Right lobe of liver (tissue), 6 donors: ENCODE measurements around the gene CACNA1C. TPM values are rescaled to one million over a fixed set of nuclear protein-coding genes. Genes with fewer than 3 reads are reported as not detected.
A peak's percentile ranks its signal among the peaks of the same experiment; 100 is the strongest.
"Not testable (repeated sequence)": the region's sequence is repeated elsewhere in the genome, so short reads cannot be mapped to it uniquely, and the experiment has no call there.

Experiments used
- ATAC-seq, 4 donors: fragments of 200-7000 bp; cut with Tn5 transposase; one replicate each; pipeline ENCODE4 v1.9.1; 2020; ENCODE audit warnings: mild to moderate bottlenecking in 4 of 4, moderate library complexity in 4 of 4
- DNase-seq, 3 donors: peaks; one replicate each; pipeline ENCODE4 v3.0.0-alpha.2; 2020
- H3K27ac ChIP-seq, 3 donors: fragments of 200-600 bp; one replicate each; pipeline ENCODE4 v1.8.0; 2022
- H3K27me3 ChIP-seq, 2 donors: fragments of 200-600 bp; one replicate each; pipeline ENCODE4 v1.8.0; 2022
- H3K36me3 ChIP-seq, 4 donors: fragments of 200-600 bp; sonication (generic) in 1 of 4; one replicate each; pipeline versions ENCODE4 v1.5.1 to v1.8.0; 2017 to 2022; ENCODE audit warnings: control low read depth in 1 of 4
- H3K4me1 ChIP-seq, 4 donors: fragments of 200-600 bp; sonication (generic) in 1 of 4; one replicate each; pipeline versions ENCODE4 v1.5.1 to v1.8.0; 2017 to 2022; ENCODE audit warnings: control low read depth in 1 of 4
- H3K4me3 ChIP-seq, 3 donors: fragments of 200-600 bp; one replicate each; pipeline ENCODE4 v1.8.0; 2022
- H3K9me3 ChIP-seq, 4 donors: fragments of 200-600 bp; sonication (generic) in 1 of 4; one replicate each; pipeline versions ENCODE4 v1.5.1 to v1.8.0; 2017 to 2022; ENCODE audit warnings: control low read depth in 1 of 4
- POLR2A ChIP-seq: fragments of 450-650 bp; IDR thresholded peaks from one replicate; pipeline ENCODE4 v1.6.1; 2017; ENCODE audit warnings: antibody characterized with exemption, mild to moderate bottlenecking
- WGBS: methylation state at CpG from one replicate; pipeline ENCODE4 v1.1.6; 2018; ENCODE audit warnings: low coverage, low lambda C conversion rate; ENCODE audit not compliant: insufficient coverage; ENCODE audit errors: missing lambda C conversion rate; 5-methylcytosine and 5-hydroxymethylcytosine counted together
- intact Hi-C, 2 donors: fragments of 100-400 bp; cut with DNase I; formaldehyde crosslinking; loops; one replicate each; pipeline versions ENCODE4 v1.11.2 to v1.14.1; 2022
- total RNA-seq, 6 experiments: library from RNA; depleted of rRNA in 2 of 6; stranded (reverse); fragments of >200 nt in 2 of 6; fragmentation: NEBNext Ultra II Directional in 3 of 6; extraction: Animal tissue kit (Norgen Biotek cat#: 25700) in 3 of 6; gene quantifications; one replicate each; pipeline versions ENCODE4 v1.1.0 to v1.2.4, GENCODE V29; 2016 to 2023
- TF ChIP-seq, protein P1 (sequence below), 4 donors: fragments of 200-600 bp in 3 of 4; fragments of 450-650 bp in 1 of 4; IDR thresholded peaks; one replicate each; pipeline versions ENCODE4 v1.5.1 to v1.8.0; 2016 to 2022; ENCODE audit warnings: antibody characterized with exemption in 4 of 4, mild to moderate bottlenecking in 2 of 4
- donor health status: DM: no; HTN: yes; CAD: no.
- donor health status: DM: no; HTN: no; CAD: no.
- donor health status: DM: no; HTN: no; CAD: no.
- donor health status: DM: no; HTN: yes; CAD: no.
- donor health status: DM: no; HTN: yes; CAD: no.

Gene CACNA1C
- total RNA-seq, 6 experiments from 2014 or later: 0.18 to 1.0 (median 0.57) TPM

DNA sequence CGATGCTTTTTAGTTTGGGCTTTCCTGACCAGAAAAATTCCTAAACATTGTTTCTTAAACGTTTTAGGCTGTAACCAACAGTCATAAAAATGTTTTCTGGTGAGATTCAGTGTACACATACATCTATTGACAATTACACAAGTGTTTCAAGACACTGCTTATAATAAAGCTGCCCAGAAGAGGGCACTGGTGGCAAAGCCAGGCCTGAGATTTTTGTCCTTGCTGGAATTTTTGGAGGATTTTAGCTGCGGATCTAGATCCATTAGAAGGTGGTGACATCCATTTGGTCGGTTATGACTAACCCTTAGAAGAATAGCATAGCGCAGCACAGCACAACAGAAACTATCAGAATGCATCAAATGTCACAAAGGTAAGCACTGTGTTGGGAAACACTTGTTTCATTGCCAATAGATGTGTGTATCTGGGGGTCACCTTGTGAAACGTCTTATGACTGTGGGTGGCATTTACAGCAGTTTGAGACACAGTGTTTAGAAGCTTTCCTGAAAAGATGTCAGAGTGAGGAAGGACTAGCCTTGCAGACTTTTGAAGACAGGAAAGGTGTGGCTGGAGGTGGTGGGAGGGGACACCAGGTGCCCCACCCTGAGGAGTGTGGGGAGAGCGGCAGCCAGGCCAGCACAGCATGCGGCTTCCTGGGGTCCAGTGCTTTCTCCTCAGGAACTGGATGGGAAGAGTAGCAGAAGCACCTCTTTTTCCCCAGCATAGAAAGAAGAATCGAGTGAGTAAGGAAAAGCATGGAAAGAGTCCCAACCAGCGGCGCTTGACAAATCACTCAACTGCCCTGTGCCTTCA lies 687.2 kb downstream of the CACNA1C start:
- TF ChIP-seq POLR2A: no peak
- TF ChIP-seq, protein P1, sequence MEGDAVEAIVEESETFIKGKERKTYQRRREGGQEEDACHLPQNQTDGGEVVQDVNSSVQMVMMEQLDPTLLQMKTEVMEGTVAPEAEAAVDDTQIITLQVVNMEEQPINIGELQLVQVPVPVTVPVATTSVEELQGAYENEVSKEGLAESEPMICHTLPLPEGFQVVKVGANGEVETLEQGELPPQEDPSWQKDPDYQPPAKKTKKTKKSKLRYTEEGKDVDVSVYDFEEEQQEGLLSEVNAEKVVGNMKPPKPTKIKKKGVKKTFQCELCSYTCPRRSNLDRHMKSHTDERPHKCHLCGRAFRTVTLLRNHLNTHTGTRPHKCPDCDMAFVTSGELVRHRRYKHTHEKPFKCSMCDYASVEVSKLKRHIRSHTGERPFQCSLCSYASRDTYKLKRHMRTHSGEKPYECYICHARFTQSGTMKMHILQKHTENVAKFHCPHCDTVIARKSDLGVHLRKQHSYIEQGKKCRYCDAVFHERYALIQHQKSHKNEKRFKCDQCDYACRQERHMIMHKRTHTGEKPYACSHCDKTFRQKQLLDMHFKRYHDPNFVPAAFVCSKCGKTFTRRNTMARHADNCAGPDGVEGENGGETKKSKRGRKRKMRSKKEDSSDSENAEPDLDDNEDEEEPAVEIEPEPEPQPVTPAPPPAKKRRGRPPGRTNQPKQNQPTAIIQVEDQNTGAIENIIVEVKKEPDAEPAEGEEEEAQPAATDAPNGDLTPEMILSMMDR (IDR thresholded peaks at IDR 0.05): peak; percentile 58 to 78 (median 68)
- WGBS: 41% methylated on average over 11 of the region's 11 CpGs
- ATAC-seq: peak; percentile 61 to 77 (median 70)
- Histone ChIP-seq H3K4me1 (no peaks in the 10 kb centered on the region), H3K27me3 (no peaks in the 10 kb centered on the region), H3K27ac (no peak overlapping the region), H3K36me3 (no peaks in the 10 kb centered on the region), H3K9me3 (no peaks in the 10 kb centered on the region), H3K4me3 (no peak overlapping the region)
- DNase-seq: no peak
- intact Hi-C loops: loop anchor here in 1 of 2 donors (5.0 kb wide), 1 partner anchor 42 kb away; no protein-coding TSS in a partner anchor

DNA sequence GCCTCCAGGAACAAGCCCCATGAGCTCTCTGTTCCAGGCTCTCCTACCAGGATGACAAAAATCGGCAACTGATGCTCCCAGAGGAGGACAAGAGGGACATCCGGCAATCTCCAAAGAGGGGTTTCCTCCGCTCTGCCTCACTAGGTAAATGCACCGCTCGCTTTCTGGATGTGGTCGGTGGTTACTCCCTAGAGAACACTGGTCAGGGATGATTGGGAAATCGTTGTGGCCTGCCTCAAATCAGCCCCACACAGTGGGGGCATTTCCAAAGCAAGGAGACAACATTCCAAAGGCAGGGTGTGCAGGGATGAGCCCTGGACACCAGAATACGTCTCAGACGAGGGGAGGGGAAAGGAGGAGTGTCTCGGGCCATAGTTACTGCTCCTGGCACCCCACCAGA lies 689.2 kb downstream of the CACNA1C start:
- H3K27me3 ChIP-seq, H3K36me3 ChIP-seq, H3K4me1 ChIP-seq, H3K27ac ChIP-seq, intact Hi-C loops, ATAC-seq, H3K9me3 ChIP-seq, DNase-seq, H3K4me3 ChIP-seq: not testable (repeated sequence)
- WGBS: 17% methylated on average over 2 of the region's 10 CpGs

DNA sequence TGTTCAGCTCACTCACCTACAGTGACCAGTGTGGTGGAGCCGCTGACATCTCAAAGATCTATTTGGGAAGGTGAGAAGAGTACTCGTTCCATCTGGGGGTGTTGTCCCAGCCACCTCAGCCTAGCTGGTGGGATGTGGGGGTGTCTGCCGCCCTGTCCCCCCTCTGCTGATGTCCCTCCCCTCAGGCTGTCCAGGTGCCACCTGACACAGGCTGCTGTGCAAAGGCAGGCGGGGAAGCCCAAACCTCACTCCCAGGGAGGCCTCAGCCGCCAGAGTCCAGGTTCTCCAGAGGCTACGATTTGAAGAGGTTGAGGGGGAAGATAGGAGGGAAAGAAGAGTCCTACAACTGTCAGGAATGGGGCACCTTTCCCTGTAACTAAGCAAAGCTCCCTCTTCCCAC lies 690.7 kb downstream of the CACNA1C start:
- no peaks in the 10 kb centered on the region for H3K4me1 ChIP-seq
- peak in 1 of 4 donors; percentile 16 for ATAC-seq
- no peak overlapping the region for H3K27ac ChIP-seq
- no peaks in the 10 kb centered on the region for H3K36me3 ChIP-seq
- intact Hi-C loops: no loop called here
- no peaks in the 10 kb centered on the region for H3K9me3 ChIP-seq
- no peak overlapping the region for H3K4me3 ChIP-seq
- no peak for DNase-seq
- no peaks in the 10 kb centered on the region for H3K27me3 ChIP-seq
- TF ChIP-seq, protein P1 (IDR thresholded peaks at IDR 0.05): no peak
- TF ChIP-seq POLR2A: no peak
- WGBS: 81% methylated on average over 3 of the region's 6 CpGs

DNA sequence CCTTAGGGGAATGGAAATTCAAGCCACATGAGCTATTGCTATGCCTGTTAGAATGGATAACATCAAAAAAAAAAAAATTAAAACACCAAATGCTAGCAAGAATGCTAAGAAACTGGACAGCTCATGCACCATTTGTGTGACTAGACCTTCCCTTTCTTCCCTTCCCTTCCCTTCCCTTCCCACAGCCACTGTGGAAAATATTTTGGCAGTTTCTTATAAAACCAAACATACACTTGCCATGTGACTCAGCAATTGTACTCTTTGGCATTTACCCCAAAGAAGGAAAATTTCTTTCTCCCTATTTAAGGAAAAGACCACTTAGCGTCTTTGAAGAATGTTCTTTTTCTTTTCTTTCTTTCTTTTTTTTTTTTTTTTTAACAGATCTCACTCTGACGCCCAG lies 692.9 kb downstream of the CACNA1C start:
- no peak overlapping the region for H3K4me3 ChIP-seq
- H3K4me1 ChIP-seq: no peaks in the 10 kb centered on the region

More for the DNA sequence above, 692.9 kb downstream of the CACNA1C start:
- intact Hi-C loops: no loop called here
- Histone ChIP-seq H3K27ac (no peak overlapping the region), H3K27me3 (no peaks in the 10 kb centered on the region), H3K36me3 (no peaks in the 10 kb centered on the region), H3K9me3 (no peaks in the 10 kb centered on the region)
- 30% methylated on average over 2 of the region's 2 CpGs for WGBS
- no peak for TF ChIP-seq POLR2A
- TF ChIP-seq, protein P1 (IDR thresholded peaks at IDR 0.05): no peak
- DNase-seq (no peak), ATAC-seq (no peak)

Other genes with a start within 250 kb of the CACNA1C start
- gene LRTM2, start 232.4 kb upstream of the CACNA1C start, total RNA-seq: not detected
- 1 to 10 TPM in 3 of 6 experiments, under 1 TPM in 3; 0.87 to 1.9 (median 0.96) TPM for gene CACNA2D4, start 134.3 kb upstream of the CACNA1C start, total RNA-seq
- 1 to 10 TPM; 4.1 to 7.6 (median 6.0) TPM for gene DCP1B, start 48.5 kb upstream of the CACNA1C start, total RNA-seq